SK-N-SH (cell line): ENCODE measurements around the gene F5. TPM values are rescaled to one million over a fixed set of nuclear protein-coding genes. Genes with fewer than 3 reads are reported as not detected.

ENCODE experiments used
- CTCF ChIA-PET: fragments of 300-600, 350-600 bp; formaldehyde crosslinking; extraction: SDS; loops from one replicate; lab custom pipeline; 2021; lab: Yijun Ruan, JAX
- POLR2A ChIA-PET: fragments of 350-600 bp; sonication (Branson Sonifier 250); formaldehyde crosslinking; extraction: SDS; loops from one replicate; lab custom pipeline; 2020; ENCODE audit warnings: antibody characterized with exemption, inconsistent platforms; lab: Yijun Ruan, JAX
- DNase-seq: peaks from one replicate; pipeline ENCODE4 v3.0.0; 2012
- H2AFZ ChIP-seq: fragments of 200-600 bp; sonication (generic); 2 replicates; pipeline ENCODE4 v1.8.1; 2016; ENCODE audit warnings: antibody characterized with exemption, mild to moderate bottlenecking, low read depth
- H3F3A ChIP-seq: fragments of 200-600 bp; sonication (generic); replicated peaks from 2 replicates; pipeline ENCODE3; 2016; ENCODE audit warnings: antibody characterized with exemption, mild to moderate bottlenecking; ENCODE audit not compliant: insufficient read depth
- H3K27ac ChIP-seq, 2 experiments: fragments of 200-500 bp in 1 of 2; fragments of 200-600 bp in 1 of 2; sonication (Bioruptor generic) in 1 of 2; sonication (generic), shearing (Covaris generic) in 1 of 2; 2 replicates each; pipeline versions ENCODE4 v1.5.1 to v1.6.1; 2014 to 2016; ENCODE audit warnings: low read depth in 2 of 2, inconsistent platforms in 1 of 2, low read length in 1 of 2, mild to moderate bottlenecking in 1 of 2, mixed read lengths in 1 of 2
- H3K27me3 ChIP-seq: fragments of 200-600 bp; sonication (generic), shearing (Covaris generic); 2 replicates; pipeline ENCODE4 v1.6.1; 2016; ENCODE audit warnings: mixed run types; ENCODE audit not compliant: insufficient read depth
- H3K36me3 ChIP-seq, 2 experiments: fragments of 200-500 bp in 1 of 2; fragments of 200-600 bp in 1 of 2; sonication (Bioruptor generic) in 1 of 2; sonication (generic) in 1 of 2; replicated peaks in 1 of 2; 2 replicates each; pipeline versions ENCODE3 to v1.5.1; 2014 to 2016; ENCODE audit warnings: low read length in 1 of 2, mild to moderate bottlenecking in 1 of 2; ENCODE audit not compliant: insufficient read depth in 2 of 2, control insufficient read depth in 1 of 2
- H3K4me1 ChIP-seq, 2 experiments: fragments of 200-500 bp in 1 of 2; fragments of 200-600 bp in 1 of 2; sonication (Bioruptor generic) in 1 of 2; sonication (generic), shearing (Covaris generic) in 1 of 2; 2 replicates each; pipeline versions ENCODE4 v1.5.1 to v1.6.1; 2014 to 2016; ENCODE audit warnings: low read depth in 1 of 2, low read length in 1 of 2, mixed run types in 1 of 2; ENCODE audit not compliant: insufficient read depth in 2 of 2, control insufficient read depth in 1 of 2
- H3K4me2 ChIP-seq: fragments of 200-600 bp; sonication (generic), shearing (Covaris generic); 2 replicates; pipeline ENCODE4 v1.6.1; 2017; ENCODE audit warnings: mixed run types
- H3K4me3 ChIP-seq, 2 experiments: fragments of 200-500 bp in 1 of 2; fragments of 200-600 bp in 1 of 2; sonication (Bioruptor generic) in 1 of 2; sonication (generic), shearing (Covaris generic) in 1 of 2; 2 replicates each; pipeline versions ENCODE4 v1.5.1 to v1.8.1; 2014 to 2016; ENCODE audit warnings: low read depth in 2 of 2, inconsistent platforms in 1 of 2, low read length in 1 of 2, mild to moderate bottlenecking in 1 of 2, mixed read lengths in 1 of 2, moderate library complexity in 1 of 2
- H3K79me2 ChIP-seq: fragments of 200-600 bp; sonication (generic); 2 replicates; pipeline ENCODE4 v1.8.1; 2017; ENCODE audit warnings: mild to moderate bottlenecking; ENCODE audit not compliant: insufficient read depth
- H3K9ac ChIP-seq: fragments of 200-600 bp; sonication (generic); 2 replicates; pipeline ENCODE4 v1.6.1; 2017; ENCODE audit warnings: mixed run types
- H3K9me2 ChIP-seq: fragments of 200-600 bp; sonication (generic); 2 replicates; pipeline ENCODE4 v1.6.1; 2017; ENCODE audit warnings: mixed run types
- H3K9me3 ChIP-seq: fragments of 200-600 bp; sonication (generic); 2 replicates; pipeline ENCODE4 v1.6.1; 2017; ENCODE audit warnings: mixed run types, mild to moderate bottlenecking, moderate library complexity
- H4K20me1 ChIP-seq: fragments of 200-600 bp; sonication (generic); 2 replicates; pipeline ENCODE4 v1.6.1; 2017; ENCODE audit warnings: mild to moderate bottlenecking, mixed run types; ENCODE audit not compliant: insufficient read depth
- EP300 ChIP-seq, 2 experiments: IDR thresholded peaks; 2 replicates each; pipeline versions ENCODE4 v1.4.0 to v1.6.1; 2012; ENCODE audit warnings: borderline replicate concordance in 1 of 2, low read depth in 1 of 2, low read length in 1 of 2
- EZH2phosphoT487 ChIP-seq: fragments of 200-600 bp; sonication (generic); IDR thresholded peaks from 2 replicates; pipeline ENCODE4 v1.6.1; 2017; ENCODE audit warnings: low read depth, mixed run types, mild to moderate bottlenecking, antibody characterized with exemption, moderate library complexity, borderline replicate concordance
- FOXM1 ChIP-seq: IDR thresholded peaks from 2 replicates; pipeline ENCODE4 v1.4.0; 2012; ENCODE audit warnings: low read depth, mild to moderate bottlenecking
- GATA2 ChIP-seq: sonication (generic); formaldehyde crosslinking; IDR thresholded peaks from 2 replicates; pipeline ENCODE4 v1.5.0; 2020; ENCODE audit warnings: mild to moderate bottlenecking, missing genetic modification reagents
- JUND ChIP-seq: IDR thresholded peaks from 2 replicates; pipeline ENCODE4 v1.4.0; 2012
- MXI1 ChIP-seq: IDR thresholded peaks from 2 replicates; pipeline ENCODE4 v1.6.1; 2012; ENCODE audit warnings: mild to moderate bottlenecking, low read depth, low read length, improper control_type of control experiment
- NFIC ChIP-seq: IDR thresholded peaks from 2 replicates; pipeline ENCODE4 v1.4.0; 2012; ENCODE audit warnings: borderline replicate concordance
- NRF1 ChIP-seq: IDR thresholded peaks from 2 replicates; pipeline ENCODE4 v1.6.1; 2012; ENCODE audit warnings: low read depth, mild to moderate bottlenecking, low read length
- POLR2AphosphoS5 ChIP-seq: IDR thresholded peaks from 2 replicates; pipeline ENCODE4 v1.6.1; 2012; ENCODE audit warnings: low read depth, low read length
- RFX5 ChIP-seq: IDR thresholded peaks from 2 replicates; pipeline ENCODE4 v1.6.1; 2012; ENCODE audit warnings: mild to moderate bottlenecking, improper control_type of control experiment, low read length
- RXRA ChIP-seq: IDR thresholded peaks from 2 replicates; pipeline ENCODE4 v1.4.0; 2012; ENCODE audit warnings: low read depth, mild to moderate bottlenecking, borderline replicate concordance
- SIN3A ChIP-seq: IDR thresholded peaks from 2 replicates; pipeline ENCODE4 v1.6.1; 2012; ENCODE audit warnings: low read depth, mild to moderate bottlenecking, low read length, moderate library complexity, borderline replicate concordance
- SMC3 ChIP-seq: IDR thresholded peaks from 2 replicates; pipeline ENCODE4 v1.6.1; 2012; ENCODE audit warnings: low read depth, low read length, improper control_type of control experiment
- TAF1 ChIP-seq: IDR thresholded peaks from 2 replicates; pipeline ENCODE4 v1.6.1; 2012; ENCODE audit warnings: low read depth, mild to moderate bottlenecking, low read length, moderate library complexity, borderline replicate concordance
- TCF12 ChIP-seq: IDR thresholded peaks from 2 replicates; pipeline ENCODE4 v1.4.0; 2012
- ZBTB33 ChIP-seq: IDR thresholded peaks from 2 replicates; pipeline ENCODE4 v1.4.0; 2012; ENCODE audit warnings: low read depth, borderline replicate concordance
- WGBS: methylation state at CpG from one replicate; pipeline ENCODE4 v1.1.6; 2017; ENCODE audit warnings: low lambda C conversion rate; 5-methylcytosine and 5-hydroxymethylcytosine counted together
- polyA plus RNA-seq, 3 experiments: library from polyadenylated mRNA; depleted of rRNA; stranded (reverse); fragments of >200 nt; gene quantifications; 2 replicates each; pipeline ENCODE4 v1.2.3, GENCODE V29; 2012

Gene F5
- polyA plus RNA-seq, 1 of the 3 experiments (the other 2 are of a cell fraction) = under 0.01 TPM

GRCh38 chr1:169610108-169610507 lies 23.8 kb upstream of the F5 start:
- H3K4me1 ChIP-seq = no peaks in the 10 kb centered on the region
- H3K9ac ChIP-seq = no peak overlapping the region
- no peaks in the 10 kb centered on the region for H3K9me2 ChIP-seq
- H3K4me2 ChIP-seq = no peak overlapping the region
- ChIA-PET POLR2A (no interaction called here), CTCF (no interaction called here)
- DNase-seq = no peak
- no peak overlapping the region for H2AFZ ChIP-seq
- H4K20me1 ChIP-seq = no peaks in the 10 kb centered on the region
- H3K79me2 ChIP-seq = no peaks in the 10 kb centered on the region
- H3K9me3 ChIP-seq = no peaks in the 10 kb centered on the region
- no peaks in the 10 kb centered on the region for H3K36me3 ChIP-seq
- H3F3A ChIP-seq = no peaks in the 10 kb centered on the region
- no peak overlapping the region for H3K27ac ChIP-seq
- 5% methylated on average over 1 of the region's 1 CpG for WGBS
- TF ChIP-seq NFIC = no peak
- no peak for TF ChIP-seq RXRA
- no peak for TF ChIP-seq ZBTB33
- no peak for TF ChIP-seq SMC3
- no peak for TF ChIP-seq MXI1
- peaks cover 70% of the 10 kb centered on the region for H3K27me3 ChIP-seq
- no peak overlapping the region for H3K4me3 ChIP-seq

- Histone ChIP-seq H3K4me3 (no peak overlapping the region), H3K27me3 (peaks cover 67% of the 10 kb centered on the region), H2AFZ (no peak overlapping the region), H3K36me3 (no peaks in the 10 kb centered on the region), H3K79me2 (no peaks in the 10 kb centered on the region), H3K9me3 (no peaks in the 10 kb centered on the region), H3F3A (no peaks in the 10 kb centered on the region), H3K9me2 (no peaks in the 10 kb centered on the region), H3K4me1 (no peaks in the 10 kb centered on the region), H3K27ac (no peak overlapping the region), H4K20me1 (no peaks in the 10 kb centered on the region), H3K4me2 (no peak overlapping the region), H3K9ac (no peak overlapping the region)
- no peak for DNase-seq
- ChIA-PET CTCF (no interaction called here), POLR2A (no interaction called here)
- TF ChIP-seq SMC3 (no peak), POLR2AphosphoS5 (no peak), RFX5 (no peak), RXRA (no peak), JUND (no peak), EZH2phosphoT487 (no peak), TAF1 (no peak), TCF12 (no peak), SIN3A (no peak), FOXM1 (no peak), GATA2 (no peak), EP300 (IDR thresholded peaks at IDR 0.05; ENCODE audit: borderline replicate concordance in 1 of 2, low read depth in 1 of 2, low read length in 1 of 2) (no peak), NRF1 (no peak), NFIC (no peak)
- 35% methylated on average over 4 of the region's 4 CpGs for WGBS
Measured at GRCh38 chr1:169608226-169608625, 21.9 kb upstream of the F5 start.
